IPS DF 6.9 (cell line): Measurements from ENCODE around the gene TOM1.

Source experiments
- DNase-seq: peaks from one replicate; pipeline ENCODE4 v3.0.0-alpha.2; 2013; ENCODE audit warnings: low read depth, low spot score
- H3K27ac ChIP-seq: one replicate; pipeline ENCODE4 v1.5.1; 2013; ENCODE audit warnings: low read length, control low read depth
- H3K27me3 ChIP-seq: 2 replicates; pipeline ENCODE4 v1.6.1; 2013; ENCODE audit warnings: mild to moderate bottlenecking, low read length; ENCODE audit not compliant: control insufficient read depth, insufficient read depth
- H3K36me3 ChIP-seq: 2 replicates; pipeline ENCODE4 v1.6.1; 2013; ENCODE audit warnings: low read length; ENCODE audit not compliant: control insufficient read depth, insufficient read depth
- H3K4me1 ChIP-seq: 2 replicates; pipeline ENCODE4 v1.6.1; 2013; ENCODE audit warnings: low read length; ENCODE audit not compliant: control insufficient read depth, insufficient read depth
- H3K4me3 ChIP-seq: 2 replicates; pipeline ENCODE4 v1.5.1; 2013; ENCODE audit warnings: mild to moderate bottlenecking, low read length
- H3K9me3 ChIP-seq: 2 replicates; pipeline ENCODE4 v1.6.1; 2013; ENCODE audit warnings: low read length, inconsistent platforms; ENCODE audit not compliant: control insufficient read depth, insufficient read depth
- WGBS: extraction: QIAGEN DNeasy Blood & Tissue Kit; methylation state at CpG from one replicate; pipeline ENCODE4 v1.1.7; 2013; ENCODE audit warnings: mixed read lengths, missing lambda C conversion rate; ENCODE audit not compliant: insufficient read length, insufficient coverage; 5-methylcytosine and 5-hydroxymethylcytosine counted together

TOM1 gene

DNA sequence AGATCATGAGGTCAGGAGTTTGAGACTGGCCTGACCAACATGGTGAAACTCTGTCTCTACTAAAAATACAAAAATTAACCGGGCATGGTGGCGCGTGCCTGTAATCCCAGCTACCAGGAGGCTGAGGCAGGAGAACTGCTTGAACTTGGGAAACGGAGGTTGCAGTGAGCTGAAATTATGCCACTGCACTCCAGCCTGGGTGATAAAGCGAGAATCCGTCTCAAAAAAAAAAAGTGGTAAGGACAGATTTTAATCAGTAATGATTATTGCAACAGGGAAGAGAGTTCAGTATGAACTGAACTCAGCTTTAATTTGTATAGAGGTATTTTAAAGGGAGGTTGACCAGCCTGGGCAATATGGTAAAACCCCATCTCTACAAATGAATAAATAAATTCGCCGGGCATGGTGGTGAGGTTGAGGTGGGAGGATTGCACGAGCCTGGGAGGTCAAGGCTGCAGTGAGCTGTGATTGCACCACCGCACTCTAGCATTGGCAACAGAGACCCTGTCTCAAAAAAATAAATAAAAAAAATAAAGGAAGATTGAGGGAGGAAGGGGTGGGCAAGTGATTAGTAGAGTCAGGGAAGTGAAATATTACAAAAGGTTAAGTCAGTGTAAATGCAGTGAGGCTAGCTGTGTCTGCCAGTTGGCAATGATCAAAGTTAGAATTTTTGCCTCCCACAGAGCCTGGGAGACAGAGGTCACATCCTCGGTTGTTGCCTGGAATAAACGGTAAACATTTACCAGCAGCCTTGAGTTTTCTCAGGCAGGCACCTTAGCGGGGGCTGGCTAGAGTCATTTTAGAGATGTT lies 97.6 kb downstream of the TOM1 start:
- no peak for DNase-seq
- H3K4me1 ChIP-seq = no peaks in the 10 kb centered on the region
- H3K27ac ChIP-seq = no peak overlapping the region
- WGBS = no CpG with 5 or more reads among the region's 13 CpGs
- H3K27me3 ChIP-seq = no peaks in the 10 kb centered on the region
- no peak overlapping the region for H3K4me3 ChIP-seq
- peaks cover 3% of the 10 kb centered on the region; the same call in 1 of the 2 replicates for H3K36me3 ChIP-seq
- H3K9me3 ChIP-seq = no peaks in the 10 kb centered on the region
